ENCODE data around the gene MMD. TPM values are rescaled to one million over a fixed set of nuclear protein-coding genes. Genes with fewer than 3 reads are reported as not detected.

MMD gene
- total and polyA plus RNA-seq, 2 of the 13 experiments (the other 11 are each of a cell fraction or from before 2014, with no cell fraction given): 121 to 225 TPM

DNA sequence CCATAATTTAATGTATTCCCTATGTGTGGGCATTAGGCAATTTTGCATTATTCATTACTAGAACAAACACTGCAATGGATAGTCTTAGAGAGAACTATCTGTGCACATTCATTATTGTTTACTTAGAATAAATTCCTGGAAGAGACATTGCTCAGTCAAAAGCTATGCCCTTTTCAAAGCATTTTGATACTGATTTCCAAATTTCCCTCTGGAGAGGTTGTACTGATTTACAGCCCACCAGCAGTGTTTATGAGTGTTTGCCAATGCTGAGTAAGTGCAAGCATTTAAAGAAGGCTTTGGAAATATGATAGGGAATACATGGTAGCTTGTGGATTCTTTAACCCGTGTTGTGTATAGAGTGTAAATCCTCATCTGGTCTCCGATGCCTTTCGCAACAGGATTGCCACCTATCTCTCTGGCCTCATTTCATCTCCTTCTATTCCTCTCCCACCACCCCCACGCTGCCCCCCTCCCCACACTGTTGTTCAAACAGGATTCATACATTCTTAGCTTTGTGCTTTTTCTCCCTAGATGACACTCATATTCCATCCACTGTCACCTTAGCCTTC lies 33.4 kb upstream of the MMD start (continued):
- TF ChIP-seq SUZ12 (IDR thresholded peaks at IDR 0.05; ENCODE audit: low read depth, low read length): no peak
- no peak for TF ChIP-seq KDM5A (IDR thresholded peaks at IDR 0.05; ENCODE audit: borderline replicate concordance, low read length)
- no peak for TF ChIP-seq ZFP41 (CRISPR knock-in tag; IDR thresholded peaks at IDR 0.05; ENCODE audit: borderline replicate concordance)
- TF ChIP-seq ZNF556 (CRISPR knock-in tag; IDR thresholded peaks at IDR 0.05; ENCODE audit: borderline replicate concordance): no peak
- no peak for TF ChIP-seq U2AF2 (IDR thresholded peaks at IDR 0.05; ENCODE audit: low read depth, low read length)
- TF ChIP-seq TEAD2 (CRISPR knock-in tag; IDR thresholded peaks at IDR 0.05): no peak
- TF ChIP-seq POGZ (CRISPR knock-in tag; IDR thresholded peaks at IDR 0.05): no peak
- TF ChIP-seq ZNF225 (CRISPR knock-in tag; IDR thresholded peaks at IDR 0.05): no peak
- TF ChIP-seq, protein P1, sequence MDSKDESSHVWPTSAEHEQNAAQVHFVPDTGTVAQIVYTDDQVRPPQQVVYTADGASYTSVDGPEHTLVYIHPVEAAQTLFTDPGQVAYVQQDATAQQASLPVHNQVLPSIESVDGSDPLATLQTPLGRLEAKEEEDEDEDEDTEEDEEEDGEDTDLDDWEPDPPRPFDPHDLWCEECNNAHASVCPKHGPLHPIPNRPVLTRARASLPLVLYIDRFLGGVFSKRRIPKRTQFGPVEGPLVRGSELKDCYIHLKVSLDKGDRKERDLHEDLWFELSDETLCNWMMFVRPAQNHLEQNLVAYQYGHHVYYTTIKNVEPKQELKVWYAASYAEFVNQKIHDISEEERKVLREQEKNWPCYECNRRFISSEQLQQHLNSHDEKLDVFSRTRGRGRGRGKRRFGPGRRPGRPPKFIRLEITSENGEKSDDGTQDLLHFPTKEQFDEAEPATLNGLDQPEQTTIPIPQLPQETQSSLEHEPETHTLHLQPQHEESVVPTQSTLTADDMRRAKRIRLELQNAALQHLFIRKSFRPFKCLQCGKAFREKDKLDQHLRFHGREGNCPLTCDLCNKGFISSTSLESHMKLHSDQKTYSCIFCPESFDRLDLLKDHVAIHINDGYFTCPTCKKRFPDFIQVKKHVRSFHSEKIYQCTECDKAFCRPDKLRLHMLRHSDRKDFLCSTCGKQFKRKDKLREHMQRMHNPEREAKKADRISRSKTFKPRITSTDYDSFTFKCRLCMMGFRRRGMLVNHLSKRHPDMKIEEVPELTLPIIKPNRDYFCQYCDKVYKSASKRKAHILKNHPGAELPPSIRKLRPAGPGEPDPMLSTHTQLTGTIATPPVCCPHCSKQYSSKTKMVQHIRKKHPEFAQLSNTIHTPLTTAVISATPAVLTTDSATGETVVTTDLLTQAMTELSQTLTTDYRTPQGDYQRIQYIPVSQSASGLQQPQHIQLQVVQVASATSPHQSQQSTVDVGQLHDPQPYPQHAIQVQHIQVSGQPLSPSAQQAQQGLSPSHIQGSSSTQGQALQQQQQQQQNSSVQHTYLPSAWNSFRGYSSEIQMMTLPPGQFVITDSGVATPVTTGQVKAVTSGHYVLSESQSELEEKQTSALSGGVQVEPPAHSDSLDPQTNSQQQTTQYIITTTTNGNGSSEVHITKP (CRISPR knock-in tag; IDR thresholded peaks at IDR 0.05; ENCODE audit: low read depth): no peak
- TF ChIP-seq, protein P2, sequence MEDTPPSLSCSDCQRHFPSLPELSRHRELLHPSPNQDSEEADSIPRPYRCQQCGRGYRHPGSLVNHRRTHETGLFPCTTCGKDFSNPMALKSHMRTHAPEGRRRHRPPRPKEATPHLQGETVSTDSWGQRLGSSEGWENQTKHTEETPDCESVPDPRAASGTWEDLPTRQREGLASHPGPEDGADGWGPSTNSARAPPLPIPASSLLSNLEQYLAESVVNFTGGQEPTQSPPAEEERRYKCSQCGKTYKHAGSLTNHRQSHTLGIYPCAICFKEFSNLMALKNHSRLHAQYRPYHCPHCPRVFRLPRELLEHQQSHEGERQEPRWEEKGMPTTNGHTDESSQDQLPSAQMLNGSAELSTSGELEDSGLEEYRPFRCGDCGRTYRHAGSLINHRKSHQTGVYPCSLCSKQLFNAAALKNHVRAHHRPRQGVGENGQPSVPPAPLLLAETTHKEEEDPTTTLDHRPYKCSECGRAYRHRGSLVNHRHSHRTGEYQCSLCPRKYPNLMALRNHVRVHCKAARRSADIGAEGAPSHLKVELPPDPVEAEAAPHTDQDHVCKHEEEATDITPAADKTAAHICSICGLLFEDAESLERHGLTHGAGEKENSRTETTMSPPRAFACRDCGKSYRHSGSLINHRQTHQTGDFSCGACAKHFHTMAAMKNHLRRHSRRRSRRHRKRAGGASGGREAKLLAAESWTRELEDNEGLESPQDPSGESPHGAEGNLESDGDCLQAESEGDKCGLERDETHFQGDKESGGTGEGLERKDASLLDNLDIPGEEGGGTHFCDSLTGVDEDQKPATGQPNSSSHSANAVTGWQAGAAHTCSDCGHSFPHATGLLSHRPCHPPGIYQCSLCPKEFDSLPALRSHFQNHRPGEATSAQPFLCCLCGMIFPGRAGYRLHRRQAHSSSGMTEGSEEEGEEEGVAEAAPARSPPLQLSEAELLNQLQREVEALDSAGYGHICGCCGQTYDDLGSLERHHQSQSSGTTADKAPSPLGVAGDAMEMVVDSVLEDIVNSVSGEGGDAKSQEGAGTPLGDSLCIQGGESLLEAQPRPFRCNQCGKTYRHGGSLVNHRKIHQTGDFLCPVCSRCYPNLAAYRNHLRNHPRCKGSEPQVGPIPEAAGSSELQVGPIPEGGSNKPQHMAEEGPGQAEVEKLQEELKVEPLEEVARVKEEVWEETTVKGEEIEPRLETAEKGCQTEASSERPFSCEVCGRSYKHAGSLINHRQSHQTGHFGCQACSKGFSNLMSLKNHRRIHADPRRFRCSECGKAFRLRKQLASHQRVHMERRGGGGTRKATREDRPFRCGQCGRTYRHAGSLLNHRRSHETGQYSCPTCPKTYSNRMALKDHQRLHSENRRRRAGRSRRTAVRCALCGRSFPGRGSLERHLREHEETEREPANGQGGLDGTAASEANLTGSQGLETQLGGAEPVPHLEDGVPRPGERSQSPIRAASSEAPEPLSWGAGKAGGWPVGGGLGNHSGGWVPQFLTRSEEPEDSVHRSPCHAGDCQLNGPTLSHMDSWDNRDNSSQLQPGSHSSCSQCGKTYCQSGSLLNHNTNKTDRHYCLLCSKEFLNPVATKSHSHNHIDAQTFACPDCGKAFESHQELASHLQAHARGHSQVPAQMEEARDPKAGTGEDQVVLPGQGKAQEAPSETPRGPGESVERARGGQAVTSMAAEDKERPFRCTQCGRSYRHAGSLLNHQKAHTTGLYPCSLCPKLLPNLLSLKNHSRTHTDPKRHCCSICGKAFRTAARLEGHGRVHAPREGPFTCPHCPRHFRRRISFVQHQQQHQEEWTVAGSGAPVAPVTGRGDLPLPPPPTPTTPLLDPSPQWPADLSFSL (CRISPR knock-in tag; IDR thresholded peaks at IDR 0.05): no peak
- TF ChIP-seq RBM22 (optimal IDR thresholded peaks at IDR 0.05; ENCODE audit: low read length): no peak
- peak; percentile 53; the same call in 1 of the 2 replicates for TF ChIP-seq KAT8 (CRISPR knock-in tag; IDR thresholded peaks at IDR 0.05)
- no peak for TF ChIP-seq SRF (IDR thresholded peaks at IDR 0.05; ENCODE audit: low read depth, low read length)
- TF ChIP-seq ARID2 (CRISPR knock-in tag; IDR thresholded peaks at IDR 0.05; ENCODE audit: borderline replicate concordance): no peak
- TF ChIP-seq AGO2 (optimal IDR thresholded peaks at IDR 0.05; ENCODE audit: low read depth, low read length): no peak
- TF ChIP-seq ZNF703 (CRISPR knock-in tag; IDR thresholded peaks at IDR 0.05; ENCODE audit: borderline replicate concordance): no peak
- TF ChIP-seq, protein P3, sequence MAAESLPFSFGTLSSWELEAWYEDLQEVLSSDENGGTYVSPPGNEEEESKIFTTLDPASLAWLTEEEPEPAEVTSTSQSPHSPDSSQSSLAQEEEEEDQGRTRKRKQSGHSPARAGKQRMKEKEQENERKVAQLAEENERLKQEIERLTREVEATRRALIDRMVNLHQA (CRISPR knock-in tag; IDR thresholded peaks at IDR 0.05): no peak
- no peak for TF ChIP-seq ZC3H4 (CRISPR knock-in tag; IDR thresholded peaks at IDR 0.05; ENCODE audit: borderline replicate concordance)
- TF ChIP-seq SALL1 (CRISPR knock-in tag; IDR thresholded peaks at IDR 0.05): no peak
- peak; percentile 65 for TF ChIP-seq ISL2 (CRISPR knock-in tag; IDR thresholded peaks at IDR 0.05)
- no peak for TF ChIP-seq CBX2 (IDR thresholded peaks at IDR 0.05; ENCODE audit: low read depth, low read length)
- no peak for TF ChIP-seq CBX2 (CRISPR knock-in tag; IDR thresholded peaks at IDR 0.05; ENCODE audit: low read depth)
